22Rv1 (cell line): Measurements from ENCODE around the gene NFATC4.

Source experiments
- ZFX ChIP-seq: fragments of 450-650 bp; IDR thresholded peaks from 2 replicates; pipeline ENCODE4 v1.6.1; 2017; ENCODE audit warnings: antibody characterized with exemption, borderline replicate concordance
- TF ChIP-seq, protein P1 (sequence below): fragments of 450-650 bp; IDR thresholded peaks from 2 replicates; pipeline ENCODE4 v1.5.1; 2017; ENCODE audit warnings: mild to moderate bottlenecking

DNA sequence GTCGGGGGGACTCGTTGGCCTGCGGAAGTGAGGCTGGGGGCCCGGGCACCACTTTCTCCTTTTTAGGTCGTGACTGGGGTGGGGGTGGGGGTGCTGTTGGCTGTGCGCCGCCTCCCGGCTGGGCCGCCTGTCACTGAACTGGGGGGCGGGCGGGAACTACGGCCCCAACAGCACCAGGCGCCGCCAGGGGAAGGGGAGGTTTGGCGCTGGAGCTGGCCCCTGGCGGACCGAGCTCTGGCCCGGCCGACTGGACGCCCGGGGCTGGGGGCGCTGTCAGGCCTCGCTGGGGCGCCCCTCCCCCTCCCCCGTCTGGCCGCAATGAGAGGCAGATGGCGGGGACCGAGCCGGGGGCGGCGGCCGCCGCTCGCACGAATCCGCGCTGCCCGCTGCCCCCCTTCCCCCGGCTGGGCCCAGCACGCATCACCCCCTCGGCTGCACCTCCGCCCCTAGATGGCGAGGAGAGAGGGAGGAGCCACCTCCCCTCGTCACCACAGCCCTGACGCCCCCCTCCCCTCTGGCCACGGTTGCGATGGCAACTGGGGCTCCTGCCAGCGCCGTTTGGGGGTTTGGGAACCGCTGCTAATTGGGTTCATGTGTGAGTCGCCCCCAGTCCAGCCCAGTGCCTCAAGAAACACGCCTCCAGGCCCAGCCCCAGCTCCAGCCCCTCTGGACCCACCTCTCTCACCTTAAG is 723 bp downstream of the NFATC4 start:
- TF ChIP-seq, protein P1, sequence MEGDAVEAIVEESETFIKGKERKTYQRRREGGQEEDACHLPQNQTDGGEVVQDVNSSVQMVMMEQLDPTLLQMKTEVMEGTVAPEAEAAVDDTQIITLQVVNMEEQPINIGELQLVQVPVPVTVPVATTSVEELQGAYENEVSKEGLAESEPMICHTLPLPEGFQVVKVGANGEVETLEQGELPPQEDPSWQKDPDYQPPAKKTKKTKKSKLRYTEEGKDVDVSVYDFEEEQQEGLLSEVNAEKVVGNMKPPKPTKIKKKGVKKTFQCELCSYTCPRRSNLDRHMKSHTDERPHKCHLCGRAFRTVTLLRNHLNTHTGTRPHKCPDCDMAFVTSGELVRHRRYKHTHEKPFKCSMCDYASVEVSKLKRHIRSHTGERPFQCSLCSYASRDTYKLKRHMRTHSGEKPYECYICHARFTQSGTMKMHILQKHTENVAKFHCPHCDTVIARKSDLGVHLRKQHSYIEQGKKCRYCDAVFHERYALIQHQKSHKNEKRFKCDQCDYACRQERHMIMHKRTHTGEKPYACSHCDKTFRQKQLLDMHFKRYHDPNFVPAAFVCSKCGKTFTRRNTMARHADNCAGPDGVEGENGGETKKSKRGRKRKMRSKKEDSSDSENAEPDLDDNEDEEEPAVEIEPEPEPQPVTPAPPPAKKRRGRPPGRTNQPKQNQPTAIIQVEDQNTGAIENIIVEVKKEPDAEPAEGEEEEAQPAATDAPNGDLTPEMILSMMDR: no peak
- no peak for TF ChIP-seq ZFX
